GM12891 (cell line): Measurements from ENCODE around the gene SYNPO.

Source experiments
- PAX5 ChIP-seq: IDR thresholded peaks from 2 replicates; pipeline ENCODE4 v1.6.1; 2011; ENCODE audit warnings: low read length, moderate library complexity, mild to moderate bottlenecking; ENCODE audit not compliant: insufficient read depth, severe bottlenecking
- POLR2A ChIP-seq: IDR thresholded peaks from 2 replicates; pipeline ENCODE4 v1.6.1; 2011; ENCODE audit warnings: low read depth, low read length, control low read depth
- TAF1 ChIP-seq: IDR thresholded peaks from 2 replicates; pipeline ENCODE4 v1.6.1; 2011; ENCODE audit warnings: low read depth, low read length, control low read depth

DNA sequence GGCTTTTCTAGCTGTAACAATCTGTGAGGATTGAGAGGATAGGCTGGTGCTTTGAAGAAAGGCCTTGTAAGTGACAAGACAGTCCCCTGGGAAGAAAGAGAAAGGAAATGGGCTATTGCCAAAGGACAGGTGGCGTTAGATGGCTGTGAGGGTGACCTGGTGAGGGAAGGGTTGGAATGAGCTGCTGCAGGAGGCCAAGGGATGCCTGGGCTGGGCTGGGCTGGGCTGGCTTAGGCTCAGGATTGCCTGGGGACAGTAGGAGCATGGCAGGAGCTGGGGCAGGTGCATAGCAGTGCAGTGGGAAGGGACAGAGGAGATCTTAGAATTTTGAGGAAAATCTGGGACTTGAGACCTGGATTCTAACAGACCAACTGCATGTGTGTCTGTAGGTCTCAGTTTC lies 10.9 kb downstream of the SYNPO start:
- TF ChIP-seq TAF1 (no peak), POLR2A (no peak), PAX5 (no peak)
